NCI-H446 (cell line): ENCODE results near the gene MRPS27.

Source experiments
- DNase-seq, 2 experiments: peaks; one replicate each; lab custom pipeline; 2025; lab: John Stamatoyannopoulos, UW

MRPS27 gene

DNA sequence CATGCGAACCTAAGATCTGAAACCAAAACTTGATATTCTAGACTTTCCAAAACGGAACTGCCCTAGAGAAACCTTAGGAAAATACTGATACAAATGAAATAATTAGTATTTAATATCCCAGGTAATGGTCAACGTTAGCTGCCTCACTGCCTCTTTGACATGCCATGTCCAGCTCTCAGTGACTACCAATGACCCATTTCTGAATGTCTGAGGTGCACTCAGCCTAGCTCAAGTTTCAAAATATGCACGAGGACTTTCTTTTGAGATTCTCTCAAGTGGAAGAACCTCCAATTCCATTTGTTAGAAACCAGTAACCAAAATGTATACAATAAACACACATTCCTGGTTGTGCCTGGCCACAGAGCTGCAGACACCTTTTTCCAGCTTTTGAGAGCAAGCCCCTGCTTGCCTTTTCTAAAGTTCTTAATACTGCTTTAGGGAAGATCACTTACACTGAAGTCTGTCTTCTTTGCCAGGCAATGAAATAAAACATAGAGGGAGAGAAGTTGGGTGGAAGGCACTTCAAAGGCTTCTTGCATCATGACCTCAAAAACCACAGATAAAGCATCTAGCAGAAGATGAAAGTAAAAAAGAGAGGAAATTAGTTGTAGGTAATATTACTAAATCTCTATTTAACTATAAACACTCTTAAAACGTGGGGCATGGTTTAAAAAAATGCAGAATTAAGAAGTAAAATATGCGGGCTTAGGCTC is 87.9 kb downstream of the MRPS27 start:
- no peak for DNase-seq

DNA sequence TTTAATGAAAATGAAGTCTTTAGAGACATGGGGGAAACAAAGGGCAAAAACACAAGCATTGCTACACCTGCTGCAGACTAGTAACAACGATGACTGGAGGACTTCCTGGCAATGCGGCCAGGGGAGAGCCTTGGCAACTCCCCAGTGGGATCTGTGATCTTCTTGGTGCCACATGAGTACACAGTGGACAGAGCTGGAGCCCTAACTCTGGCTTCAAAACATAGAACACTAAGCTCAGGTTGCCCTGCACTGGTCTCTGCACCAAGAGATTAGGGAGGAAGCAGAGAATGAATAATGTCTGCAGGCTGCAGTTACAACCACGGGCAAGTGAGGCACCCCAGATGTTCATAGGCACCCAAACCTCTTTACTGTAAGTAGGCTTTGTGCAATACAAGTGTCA is 91.1 kb downstream of the MRPS27 start:
- DNase-seq: no peak

DNA sequence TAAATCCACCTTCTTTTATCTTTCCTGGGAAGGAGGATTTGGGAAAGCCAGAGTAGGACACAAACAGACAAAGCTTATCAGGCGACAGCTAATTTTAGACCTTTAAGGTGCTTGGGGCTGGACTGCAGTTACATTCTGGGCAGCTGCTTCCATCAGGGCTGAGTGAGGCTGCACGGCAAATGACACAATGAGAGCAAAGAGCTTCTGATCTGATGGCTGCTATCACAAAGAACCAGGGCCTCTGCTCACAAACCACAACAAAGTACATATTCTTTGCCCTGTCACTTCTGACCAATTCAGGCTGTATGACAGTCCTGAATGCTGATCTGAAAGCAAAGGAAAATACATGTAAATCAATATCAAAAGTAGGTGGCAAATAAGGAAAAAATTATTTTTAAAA is 93.1 kb downstream of the MRPS27 start:
- DNase-seq: no peak

DNA sequence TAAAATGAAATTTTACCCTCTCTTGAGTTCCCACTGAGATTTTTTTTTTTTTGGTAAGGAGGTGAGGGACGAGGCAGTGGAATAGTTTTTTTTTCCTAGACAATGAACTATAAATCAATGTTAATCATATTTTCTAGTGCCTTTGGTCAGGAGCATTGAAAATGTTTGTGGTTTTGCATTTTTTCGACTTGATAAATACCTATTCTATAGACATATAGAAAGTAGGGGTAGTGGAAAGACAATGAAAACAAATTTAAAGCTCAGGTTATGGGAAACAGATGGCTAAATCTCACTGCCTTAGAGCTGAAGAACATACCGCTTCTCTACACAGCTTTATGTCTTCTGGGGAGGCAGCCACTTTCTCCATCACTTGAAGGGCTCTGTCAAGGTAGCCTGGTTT is 94.3 kb downstream of the MRPS27 start:
- DNase-seq: no peak

DNA sequence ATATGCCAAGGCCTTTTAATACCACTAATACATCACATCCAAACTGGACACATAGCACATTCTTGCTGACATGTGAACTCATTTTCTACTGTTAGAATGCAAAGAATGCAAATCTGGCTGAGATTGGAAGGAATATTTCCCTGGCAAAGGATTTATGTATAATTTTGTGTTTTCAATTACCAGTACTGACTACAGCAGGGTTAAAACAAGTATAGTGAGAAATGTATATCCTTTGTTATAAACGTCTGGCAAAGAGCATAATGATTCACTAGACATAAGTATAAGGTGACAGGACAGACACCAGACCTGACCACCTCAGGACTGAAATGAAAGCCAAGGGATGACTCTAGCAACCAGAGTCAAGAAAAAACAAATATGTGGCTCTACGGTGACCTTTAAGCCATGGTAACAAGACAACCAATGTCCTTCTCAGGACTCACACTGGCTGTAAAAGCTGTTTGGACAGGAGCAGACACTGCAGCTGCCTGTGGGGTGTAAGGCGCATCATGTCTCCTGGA is 95.0 kb downstream of the MRPS27 start:
- no peak for DNase-seq

DNA sequence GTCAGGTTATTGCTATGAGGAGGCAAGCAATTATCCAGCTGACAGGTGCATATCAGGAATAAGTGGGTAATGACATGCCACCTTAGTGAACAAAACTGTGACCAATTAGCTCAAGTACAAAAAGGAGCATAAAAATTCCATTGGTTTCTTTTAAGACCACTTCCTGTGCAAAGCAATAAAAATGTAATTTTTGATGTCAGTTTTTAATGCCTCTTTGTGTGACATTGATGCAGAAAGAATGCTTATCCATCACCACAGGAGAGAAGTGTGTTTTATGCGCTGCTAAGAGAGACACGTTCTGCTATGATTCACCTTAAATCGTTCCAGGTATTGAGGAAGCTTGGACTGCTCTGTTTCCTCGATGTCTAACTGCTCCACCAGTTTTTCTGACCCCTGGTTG is 96.7 kb downstream of the MRPS27 start:
- no peak for DNase-seq

DNA sequence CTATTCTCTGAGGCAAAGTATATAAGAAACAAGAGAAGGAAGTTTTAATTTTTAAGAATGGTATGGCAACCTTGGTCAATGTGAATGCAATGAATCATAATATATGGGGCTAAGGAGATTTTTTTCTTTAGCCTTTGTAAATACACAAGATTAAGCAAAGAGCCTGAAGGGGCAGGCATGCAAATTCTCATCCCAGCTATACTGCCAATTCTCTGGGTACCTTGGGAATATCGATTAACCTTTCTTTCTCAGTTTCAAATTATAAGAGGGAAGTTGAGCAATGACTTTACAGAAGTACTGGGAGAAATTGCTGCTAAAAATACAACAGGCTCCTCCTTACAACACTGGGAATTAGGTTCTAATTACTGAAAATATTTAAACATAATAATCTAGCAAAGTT is 97.5 kb downstream of the MRPS27 start:
- no peak for DNase-seq

DNA sequence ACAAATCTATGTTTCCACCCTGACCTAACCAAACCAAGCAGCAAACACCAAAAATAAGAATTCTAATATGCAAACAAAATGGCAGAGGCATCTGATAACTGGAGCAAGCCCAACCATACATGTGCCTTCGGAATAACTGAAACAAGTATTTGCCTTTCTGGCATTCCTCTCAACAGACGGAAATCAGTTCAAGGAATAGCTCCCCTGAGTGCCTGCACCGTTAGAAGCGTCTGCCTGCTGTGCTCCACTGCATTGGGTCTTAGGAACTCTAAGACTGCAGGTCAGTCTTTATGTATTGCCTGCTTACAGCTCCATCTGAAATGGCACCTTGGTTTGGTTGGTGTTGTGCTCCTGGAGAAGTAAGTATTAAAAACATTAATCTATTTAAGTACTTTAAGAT is 98.5 kb downstream of the MRPS27 start:
- DNase-seq: no peak

DNA sequence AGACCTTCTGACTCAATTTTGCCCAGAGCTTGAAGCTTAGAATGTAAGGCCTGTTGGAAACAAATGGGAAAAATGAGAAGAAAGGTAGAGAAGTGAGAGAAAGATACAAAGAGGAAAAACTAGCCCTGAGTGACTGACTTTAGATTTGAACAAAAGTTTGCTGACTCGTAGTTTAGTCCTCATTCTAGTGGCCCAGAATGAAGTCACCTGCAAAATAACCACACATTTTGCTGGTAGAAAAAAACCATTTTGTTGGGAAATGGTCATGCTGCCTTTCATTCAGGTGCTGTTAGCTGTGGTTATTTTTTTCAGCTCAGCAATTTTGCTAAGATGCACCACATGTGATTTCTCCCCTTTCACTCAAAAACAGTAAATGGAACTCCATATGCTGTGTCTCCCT is 98.9 kb downstream of the MRPS27 start:
- DNase-seq: no peak

DNA sequence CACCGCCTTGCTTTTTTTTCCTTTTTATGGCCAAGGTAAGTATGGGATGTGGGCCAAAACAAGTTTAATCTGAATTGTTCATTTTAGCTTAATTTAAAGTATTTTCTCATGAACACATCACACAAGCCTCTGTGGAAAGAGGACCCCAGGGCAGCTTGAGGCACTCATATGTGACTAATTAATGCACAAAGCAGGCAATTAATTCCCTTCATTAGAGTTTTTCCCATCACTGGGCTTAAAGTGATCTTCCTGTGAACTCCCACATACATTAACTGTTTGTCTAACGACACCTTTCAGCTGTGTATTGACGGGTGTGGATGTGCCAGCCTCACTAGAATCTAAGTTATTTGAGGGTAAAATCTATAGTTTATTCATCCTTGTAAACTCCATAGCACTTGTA is 103.3 kb downstream of the MRPS27 start:
- no peak for DNase-seq

DNA sequence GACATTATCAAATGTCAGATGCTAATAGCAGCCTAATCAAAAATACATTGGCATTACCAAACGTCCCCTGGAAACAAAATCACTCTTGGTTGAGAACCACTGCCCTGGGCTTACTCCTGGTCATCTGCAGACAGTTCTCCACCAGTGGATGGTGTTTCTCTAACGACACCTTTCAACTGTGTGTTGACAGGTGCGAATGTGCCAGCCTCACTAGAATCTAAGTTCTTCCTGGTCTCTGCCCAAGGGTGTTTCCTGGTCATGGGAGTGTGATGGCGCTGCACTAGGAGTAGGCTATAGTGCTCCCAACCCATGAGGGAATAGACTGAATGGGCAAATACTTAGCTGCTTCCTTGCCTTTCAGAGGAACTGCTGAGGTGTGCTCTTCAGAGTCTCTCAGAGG is 105.9 kb downstream of the MRPS27 start:
- no peak for DNase-seq

DNA sequence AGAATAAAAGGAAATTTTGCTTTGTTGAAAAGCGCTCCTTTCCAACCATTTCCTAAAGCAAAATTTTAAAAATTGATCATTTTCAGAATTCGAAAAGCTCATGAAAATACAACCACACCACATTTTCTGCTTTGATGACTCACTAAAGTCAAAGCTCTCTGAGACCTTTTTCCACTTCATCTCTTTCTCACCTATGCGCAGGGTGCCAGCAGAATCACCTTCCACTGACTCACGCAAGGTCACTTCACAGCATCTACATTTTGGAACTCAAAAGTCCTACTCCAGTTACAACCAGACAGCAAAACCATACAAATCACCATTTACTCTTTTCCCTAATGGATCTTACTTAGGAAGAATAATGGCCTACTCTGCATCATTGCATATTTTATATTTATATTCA is 106.6 kb downstream of the MRPS27 start:
- no peak for DNase-seq

DNA sequence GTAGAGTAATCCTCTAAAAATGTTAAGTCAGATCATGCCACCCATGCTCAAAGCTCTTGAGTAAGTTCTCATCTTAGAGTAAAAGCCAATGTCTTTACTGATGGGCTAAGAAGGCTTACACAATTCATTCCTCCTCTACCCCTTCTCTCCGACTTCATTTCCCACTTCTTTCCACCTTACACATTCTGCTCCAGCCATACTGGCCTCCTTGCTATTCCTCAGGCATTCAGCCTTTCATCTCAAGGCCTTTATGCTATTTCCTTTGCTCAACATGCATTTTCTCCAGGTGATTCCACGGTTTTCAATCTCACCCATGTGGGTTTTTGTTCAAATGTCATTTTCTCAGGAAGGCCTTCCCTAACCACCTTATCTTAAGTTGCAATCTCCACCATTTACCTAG is 107.9 kb downstream of the MRPS27 start:
- no peak for DNase-seq

DNA sequence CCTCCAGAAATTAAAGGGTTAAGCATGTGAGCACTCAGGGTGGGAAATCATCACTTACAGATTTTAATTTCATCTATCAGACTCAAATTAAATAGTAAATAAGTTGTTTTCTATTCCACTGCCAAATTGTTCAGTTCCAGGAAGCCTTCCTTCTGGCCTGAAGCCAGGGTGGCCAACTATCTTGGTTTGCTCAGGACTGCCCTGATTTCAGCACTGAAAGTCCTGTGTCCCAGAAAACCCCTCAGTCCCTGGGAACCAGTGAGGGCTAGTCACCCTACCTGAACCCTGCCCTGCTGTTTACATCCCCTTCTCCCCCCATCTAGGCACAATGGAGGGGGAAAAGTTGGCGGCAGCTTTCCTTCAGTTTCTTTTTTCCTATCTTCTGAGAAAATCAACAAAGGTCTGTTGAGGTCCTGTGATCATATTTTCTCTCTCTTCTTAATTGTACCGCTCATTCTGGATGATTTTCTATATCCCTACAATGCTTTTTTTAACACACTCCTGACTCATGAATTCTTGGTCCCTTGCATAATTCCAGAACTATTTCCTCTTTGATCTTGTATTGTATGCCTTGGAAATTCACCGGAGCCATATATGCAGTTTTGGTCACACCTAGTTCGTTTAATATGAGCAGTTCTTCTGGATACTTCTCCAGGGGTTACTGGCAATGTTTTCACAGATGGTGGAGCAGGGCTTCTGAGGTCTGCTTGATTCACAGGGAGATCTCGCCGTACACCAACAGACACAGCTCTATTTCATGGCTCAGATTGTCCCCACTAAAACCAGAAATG is 109.0 kb downstream of the MRPS27 start:
- DNase-seq: peak in 1 of 2 experiments; percentile 54

DNA sequence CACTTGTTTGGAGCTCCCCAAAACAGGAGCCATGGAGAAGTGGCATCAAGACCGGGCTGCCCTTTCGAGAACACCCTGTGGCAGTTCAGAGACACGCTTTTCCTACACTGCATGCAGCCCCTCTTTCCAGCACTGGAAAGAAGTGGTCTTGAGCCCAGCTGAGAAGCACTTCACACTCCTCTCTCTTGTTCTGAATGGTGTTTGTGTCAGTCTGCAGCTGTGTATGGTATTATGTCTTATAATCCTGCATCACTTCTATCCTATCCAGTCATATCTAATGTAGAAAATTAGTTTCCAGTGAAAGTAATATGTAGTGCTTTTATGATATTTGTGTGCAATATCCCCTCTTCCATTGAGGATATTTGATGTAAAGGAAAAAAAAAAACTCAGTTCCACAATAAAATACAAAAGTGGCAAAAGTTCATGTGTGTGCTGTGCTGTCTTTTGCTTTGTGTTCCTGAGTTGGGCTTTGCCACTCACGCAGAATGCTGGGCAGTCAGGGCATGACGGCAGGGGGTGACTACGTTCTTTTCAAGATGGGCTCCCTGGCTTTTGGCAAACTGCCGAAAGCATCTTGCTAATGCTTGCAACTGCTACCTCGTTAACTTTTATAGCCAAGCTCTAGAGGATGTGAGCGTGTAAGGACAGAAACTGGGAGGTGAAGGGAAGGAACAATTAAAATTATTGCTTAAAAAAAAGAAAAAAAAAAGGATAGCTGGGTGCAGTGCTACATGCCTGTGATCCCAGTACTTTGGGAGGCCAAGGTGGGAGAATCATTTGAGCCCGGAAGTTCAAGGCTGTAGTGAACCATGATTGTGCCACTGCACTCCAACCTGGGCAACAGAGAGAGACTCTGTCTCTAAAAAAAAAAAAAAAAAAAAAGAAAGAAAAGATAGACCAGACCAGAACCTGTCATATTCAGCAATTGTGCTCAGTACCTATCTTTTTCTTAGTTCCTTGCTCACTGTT is 110.6 kb downstream of the MRPS27 start:
- peak; percentile 67 to 93 for DNase-seq

DNA sequence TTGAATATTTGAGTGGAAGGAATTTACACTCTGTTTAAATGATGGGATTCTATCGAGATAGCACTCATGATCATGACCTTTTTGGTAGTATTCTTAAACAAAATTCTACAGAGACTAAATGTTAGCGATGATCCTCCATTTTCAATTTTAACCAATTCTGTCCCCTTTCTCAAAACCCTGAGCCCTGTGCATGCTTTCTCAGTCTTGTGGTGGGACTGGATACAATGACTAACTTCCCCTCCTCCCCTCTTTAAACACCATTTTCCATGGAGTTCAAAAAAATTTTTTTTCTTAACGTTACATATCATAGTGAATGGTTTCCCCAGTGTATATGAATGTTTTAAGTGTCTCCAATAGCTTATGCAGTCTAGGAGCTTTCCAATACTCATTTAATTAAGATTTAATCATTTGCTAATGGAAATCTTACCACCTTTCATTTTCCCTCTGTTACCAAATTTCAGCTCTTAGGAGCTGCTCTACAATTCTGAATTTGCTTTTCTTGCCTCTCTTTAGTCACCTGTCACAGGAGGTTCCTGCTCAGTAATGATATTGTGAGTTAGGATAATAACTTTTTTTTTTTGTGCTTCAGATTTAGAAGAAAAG is 111.6 kb downstream of the MRPS27 start:
- DNase-seq: no peak

DNA sequence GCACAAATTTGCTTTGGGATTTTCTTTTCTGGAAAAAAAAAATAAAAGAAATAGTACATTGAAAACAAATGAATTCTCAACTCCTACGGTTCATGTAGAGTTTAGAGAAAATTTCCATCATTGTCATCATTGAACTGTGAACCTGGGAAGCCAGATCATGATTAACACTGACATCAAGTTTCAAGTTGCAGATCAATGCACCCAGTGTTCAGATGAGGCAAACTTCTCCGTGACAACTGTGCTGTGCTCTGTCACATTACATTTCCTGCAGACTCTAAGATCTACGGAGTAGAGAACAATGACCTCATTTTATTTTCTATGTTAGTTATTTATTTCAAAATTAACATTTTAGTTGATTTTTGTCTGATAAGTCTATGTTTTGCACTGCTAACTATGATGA is 113.0 kb downstream of the MRPS27 start:
- DNase-seq: no peak

DNA sequence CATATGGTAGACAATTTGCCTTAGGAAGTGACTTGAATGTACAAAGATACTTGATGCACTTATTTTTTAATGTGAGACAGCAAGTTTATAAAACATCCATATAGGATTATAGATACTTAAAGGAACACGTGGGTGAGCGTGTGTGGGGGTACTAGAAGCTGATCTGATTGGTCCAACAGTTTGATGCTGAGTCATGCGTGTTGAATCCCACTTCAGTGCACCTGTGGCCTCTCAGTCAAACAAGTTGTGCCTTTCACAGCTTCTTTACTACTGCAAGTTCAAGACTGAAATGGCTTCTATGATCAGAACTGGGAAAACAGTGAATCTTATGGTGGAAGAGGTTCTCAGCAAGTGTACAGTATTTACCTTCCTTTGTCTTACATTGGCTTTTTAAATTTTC is 113.9 kb downstream of the MRPS27 start:
- DNase-seq: no peak

DNA sequence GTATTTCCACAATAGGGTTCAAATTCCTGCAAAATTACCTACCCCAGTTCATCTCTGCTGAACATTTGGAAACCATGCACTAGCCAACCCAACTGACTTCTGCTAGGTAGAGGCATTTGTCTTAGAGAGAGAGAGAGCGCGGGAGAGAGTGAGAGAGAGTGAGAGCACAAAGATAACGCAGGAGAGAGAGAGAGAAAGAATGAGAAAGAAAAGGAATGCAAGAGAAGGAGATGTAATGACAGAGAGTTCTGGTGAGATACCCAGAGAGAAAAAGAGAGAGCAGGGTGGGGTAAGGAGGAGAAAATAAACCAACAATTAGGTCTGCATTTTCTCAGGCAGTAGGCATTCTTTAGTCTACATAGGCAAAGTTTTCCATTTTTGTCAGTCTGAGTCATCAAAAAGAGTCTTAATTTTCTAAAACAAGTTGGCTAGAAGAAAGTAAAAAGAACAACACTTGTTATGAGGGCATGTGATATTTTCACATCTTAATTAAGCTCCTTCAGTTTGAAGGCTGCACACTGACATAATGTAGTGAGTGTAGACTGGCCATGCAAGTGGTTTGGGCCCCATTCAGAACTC is 114.5 kb downstream of the MRPS27 start:
- DNase-seq: no peak

DNA sequence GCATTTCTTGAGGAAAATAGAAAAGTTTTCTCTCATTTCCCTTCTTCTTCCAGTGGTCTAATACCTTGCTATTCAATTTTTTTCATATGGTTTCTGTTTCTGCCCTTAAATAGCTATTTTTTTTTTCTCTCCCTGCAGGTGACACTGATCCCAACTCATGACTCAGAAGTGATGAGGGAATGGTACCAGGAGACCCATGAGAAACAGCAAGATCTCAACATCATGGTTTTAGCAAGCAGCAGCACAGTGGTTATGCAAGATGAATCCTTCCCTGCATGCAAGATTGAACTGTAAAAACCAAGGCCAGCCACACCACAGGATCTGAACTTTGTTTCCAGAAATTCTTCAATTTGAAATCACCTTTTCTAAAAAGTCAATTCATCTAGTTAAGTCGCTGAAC is 115.1 kb downstream of the MRPS27 start:
- no peak for DNase-seq

DNA sequence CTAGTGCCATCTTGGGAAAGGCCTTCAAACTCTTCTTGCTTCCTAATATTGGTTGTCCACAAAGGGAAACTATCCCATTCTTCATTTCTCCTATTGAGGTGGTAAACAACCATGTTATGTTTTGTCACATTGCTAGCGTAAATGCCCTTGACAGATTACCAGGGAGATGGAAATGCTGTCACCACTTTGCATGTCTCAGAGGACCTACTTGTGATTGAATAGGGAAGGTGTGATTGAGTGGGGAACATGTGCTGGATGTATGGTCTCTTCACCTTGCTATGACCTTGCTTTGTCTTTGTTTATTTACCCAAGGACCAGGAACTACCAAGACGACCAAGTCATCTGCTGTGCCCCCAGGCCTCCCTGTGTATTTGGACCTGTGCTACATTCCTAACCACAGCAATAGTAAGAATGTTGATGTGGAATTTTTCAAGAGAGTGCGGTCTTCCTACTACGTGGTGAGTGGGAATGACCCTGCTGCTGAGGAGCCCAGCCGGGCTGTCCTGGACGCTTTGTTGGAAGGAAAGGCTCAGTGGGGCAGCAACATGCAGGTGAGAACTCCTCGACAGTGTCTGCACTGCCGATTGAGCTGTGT is 116.7 kb downstream of the MRPS27 start:
- DNase-seq: no peak
